Daoy (cell line): ENCODE measurements around the gene RAD51B. TPM values are rescaled to one million over a fixed set of nuclear protein-coding genes. Genes with fewer than 3 reads are reported as not detected.

Source experiments
- DNase-seq: peaks from one replicate; pipeline ENCODE4 v3.0.0-alpha.2; 2015; ENCODE audit warnings: low read depth
- total RNA-seq: library from RNA; depleted of rRNA; stranded (reverse); fragments of >200 nt; shearing (Covaris generic); gene quantifications from 2 replicates; pipeline ENCODE4 v1.2.3, GENCODE V29; 2014

The RAD51B gene
- total RNA-seq, 1 experiment from 2014 or later, result 15.8 TPM

GRCh38 chr14:67833403-67833802 is 13.8 kb downstream of the RAD51B start:
- DNase-seq, result no peak

- DNase-seq, result no peak
Measured at GRCh38 chr14:67835596-67835995, 16.0 kb downstream of the RAD51B start.

GRCh38 chr14:67837011-67837624 is 17.5 kb downstream of the RAD51B start:
- peak; percentile 59 for DNase-seq

GRCh38 chr14:67846029-67846610 is 26.5 kb downstream of the RAD51B start:
- no peak for DNase-seq

- no peak for DNase-seq
Measured at GRCh38 chr14:67850066-67850830, 30.7 kb downstream of the RAD51B start.

- no peak for DNase-seq
Measured at GRCh38 chr14:67851785-67852410, 32.3 kb downstream of the RAD51B start.

- no peak for DNase-seq
Measured at GRCh38 chr14:67852926-67853604, 33.5 kb downstream of the RAD51B start.

GRCh38 chr14:67853715-67854114 is 34.1 kb downstream of the RAD51B start:
- DNase-seq, result no peak

GRCh38 chr14:67856827-67857226 is 37.2 kb downstream of the RAD51B start:
- DNase-seq, result no peak

GRCh38 chr14:67857778-67858350 is 38.3 kb downstream of the RAD51B start:
- no peak for DNase-seq

GRCh38 chr14:67859169-67859749 is 39.7 kb downstream of the RAD51B start:
- no peak for DNase-seq

- no peak for DNase-seq
Measured at GRCh38 chr14:67863223-67863622, 43.6 kb downstream of the RAD51B start.

- no peak for DNase-seq
Measured at GRCh38 chr14:67875175-67876006, 55.8 kb downstream of the RAD51B start.

GRCh38 chr14:67879026-67879425 is 59.4 kb downstream of the RAD51B start:
- DNase-seq, result no peak

- DNase-seq, result no peak
Measured at GRCh38 chr14:67881225-67881624, 61.6 kb downstream of the RAD51B start.

GRCh38 chr14:67882986-67883555 is 63.5 kb downstream of the RAD51B start:
- no peak for DNase-seq

- no peak for DNase-seq
Measured at GRCh38 chr14:67883717-67884116, 64.1 kb downstream of the RAD51B start.

GRCh38 chr14:67886191-67886590 is 66.6 kb downstream of the RAD51B start:
- no peak for DNase-seq

GRCh38 chr14:67887478-67887877 is 67.9 kb downstream of the RAD51B start:
- no peak for DNase-seq

GRCh38 chr14:67889455-67889854 is 69.9 kb downstream of the RAD51B start:
- no peak for DNase-seq
